NK-92 treated with Interleukin-12 subunit alpha and Interleukin-12 subunit beta, amount 100 ng/mL, for 24 hours (cell line): ENCODE results near the gene CRLF2.
"Not testable (repeated sequence)": the region's sequence is repeated elsewhere in the genome, so short reads cannot be mapped to it uniquely, and the experiment has no call there.

Experiments used
- DNase-seq: peaks from one replicate; lab custom pipeline; 2025; lab: John Stamatoyannopoulos, UW

Gene CRLF2

GRCh38 chrX:1212532-1212931 lies at the start of gene CRLF2:
Gene CRLF2 (minus strand): TSS chrX:1212649. CDS start chrX:1212634, 15 bp downstream.
- no peak for DNase-seq

GRCh38 chrX:1261771-1262170 lies 49.3 kb upstream of the CRLF2 start:
- not testable (repeated sequence) for DNase-seq

GRCh38 chrX:1261285-1261684 lies 48.8 kb upstream of the CRLF2 start:
- DNase-seq: no peak

- no peak for DNase-seq
Observed at GRCh38 chrX:1252861-1253260, 40.4 kb upstream of the CRLF2 start.

- DNase-seq: no peak
Observed at GRCh38 chrX:1249101-1249887, 36.8 kb upstream of the CRLF2 start.

- DNase-seq: no peak
Observed at GRCh38 chrX:1248331-1249061, 36.0 kb upstream of the CRLF2 start.

GRCh38 chrX:1246816-1247215 lies 34.4 kb upstream of the CRLF2 start:
- DNase-seq: peak; percentile 33

- no peak for DNase-seq
Observed at GRCh38 chrX:1244164-1245076, 32.0 kb upstream of the CRLF2 start.

GRCh38 chrX:1242891-1243402 lies 30.5 kb upstream of the CRLF2 start:
- DNase-seq: peak; percentile 10

- not testable (repeated sequence) for DNase-seq
Observed at GRCh38 chrX:1240551-1240950, 28.1 kb upstream of the CRLF2 start.

GRCh38 chrX:1239681-1240142 lies 27.3 kb upstream of the CRLF2 start:
- no peak for DNase-seq

GRCh38 chrX:1231850-1232465 lies 19.5 kb upstream of the CRLF2 start:
- no peak for DNase-seq

- DNase-seq: not testable (repeated sequence)
Observed at GRCh38 chrX:1228101-1228500, 15.7 kb upstream of the CRLF2 start.

GRCh38 chrX:1226249-1226648 lies 13.8 kb upstream of the CRLF2 start:
- no peak for DNase-seq

- no peak for DNase-seq
Observed at GRCh38 chrX:1224954-1225353, 12.5 kb upstream of the CRLF2 start.

- DNase-seq: no peak
Observed at GRCh38 chrX:1223242-1223600, 10.8 kb upstream of the CRLF2 start.

- DNase-seq: no peak
Observed at GRCh38 chrX:1222531-1223241, 10.2 kb upstream of the CRLF2 start.

- no peak for DNase-seq
Observed at GRCh38 chrX:1221296-1221845, 8.9 kb upstream of the CRLF2 start.

- DNase-seq: no peak
Observed at GRCh38 chrX:1218286-1218685, 5.8 kb upstream of the CRLF2 start.

GRCh38 chrX:1215123-1215823 lies 2.8 kb upstream of the CRLF2 start:
- no peak for DNase-seq
